Brain microvascular endothelial cell (primary cell): ENCODE measurements around the gene CDH23.

Source experiments
- DNase-seq: peaks from one replicate; pipeline ENCODE4 v3.0.0-alpha.2; 2020
- H3K27ac ChIP-seq: fragments of 250-450 bp; sonication (Bioruptor Pico); 2 replicates; pipeline ENCODE4 v1.5.1; 2020; ENCODE audit warnings: mild to moderate bottlenecking, moderate library complexity
- H3K27me3 ChIP-seq: fragments of 250-450 bp; sonication (Bioruptor Pico); replicated peaks from 2 replicates; pipeline ENCODE4 v1.5.1; 2020; ENCODE audit warnings: mild to moderate bottlenecking
- H3K36me3 ChIP-seq: fragments of 250-450 bp; sonication (Bioruptor Pico); replicated peaks from 2 replicates; pipeline ENCODE4 v1.5.1; 2020; ENCODE audit warnings: mild to moderate bottlenecking
- H3K4me3 ChIP-seq: 2 replicates; pipeline ENCODE4 v1.5.1; 2011; ENCODE audit warnings: low read depth, mild to moderate bottlenecking, control low read depth, low read length, moderate library complexity
- CTCF ChIP-seq: IDR thresholded peaks from 2 replicates; pipeline ENCODE4 v1.5.1; 2011; ENCODE audit warnings: low read depth, mild to moderate bottlenecking, moderate library complexity, low read length, control low read depth, inconsistent platforms; ENCODE audit errors: missing control alignments
- in situ Hi-C: cut with HindIII; loops from 2 replicates; pipeline ENCODE4 v1.10.0; 2017; ENCODE audit warnings: low sequenced_read_pairs, low pct_ligation_motif_present

Gene CDH23

DNA sequence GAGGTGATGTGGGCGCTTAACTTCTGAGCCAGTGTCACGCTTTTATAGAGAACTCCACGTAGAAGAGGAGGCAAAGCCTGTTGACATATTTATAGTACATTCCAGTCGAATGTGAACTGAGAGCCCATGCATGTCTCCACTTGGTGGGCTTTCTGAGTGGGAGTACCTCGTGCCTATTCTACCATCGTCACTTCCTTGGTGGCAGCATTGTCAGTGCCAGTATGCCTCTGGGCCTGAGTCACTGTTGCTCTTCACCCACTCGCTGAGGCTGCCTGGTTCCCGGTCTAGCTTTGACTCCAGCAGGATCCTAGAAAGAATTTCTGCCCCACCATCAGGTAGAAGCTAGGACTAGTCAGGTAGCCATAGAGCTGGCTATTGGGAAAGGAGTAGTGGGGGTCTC lies 30.0 kb upstream of the CDH23 start:
- H3K4me3 ChIP-seq: no peak overlapping the region
- no peaks in the 10 kb centered on the region for H3K36me3 ChIP-seq
- peaks cover 3% of the 10 kb centered on the region for H3K27me3 ChIP-seq
- H3K27ac ChIP-seq: no peak overlapping the region
- TF ChIP-seq CTCF: no peak
- no peak for DNase-seq
- in situ Hi-C loops: no loop called here

- in situ Hi-C loops: no loop called here
- DNase-seq: no peak
- TF ChIP-seq CTCF: no peak
- no peaks in the 10 kb centered on the region for H3K36me3 ChIP-seq
- peaks cover 3% of the 10 kb centered on the region for H3K27me3 ChIP-seq
- H3K27ac ChIP-seq: no peak overlapping the region
- no peak overlapping the region for H3K4me3 ChIP-seq
Measured at GRCh38 chr10:71367271-71367670, 29.4 kb upstream of the CDH23 start.

DNA sequence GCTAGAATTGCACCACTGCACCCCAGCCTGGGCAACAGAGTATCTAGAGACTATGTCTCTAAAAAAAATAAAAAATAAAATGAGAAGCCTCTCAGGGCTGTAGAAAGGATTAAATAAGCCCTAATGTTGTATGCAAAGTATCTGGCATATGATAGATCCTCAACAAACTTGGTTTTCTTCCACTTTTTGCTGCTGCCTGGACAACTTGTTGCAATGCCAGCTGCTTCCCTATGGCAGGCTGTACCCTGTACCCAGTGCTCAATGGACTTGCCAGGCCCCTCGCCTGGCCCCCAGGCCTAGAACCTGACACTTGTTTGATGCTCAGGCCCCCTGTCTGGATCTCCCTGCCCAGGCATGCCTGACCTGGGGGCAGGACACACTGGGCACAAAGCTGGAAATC lies 28.5 kb upstream of the CDH23 start:
- TF ChIP-seq CTCF: no peak
- Histone ChIP-seq H3K27me3 (peaks cover 5% of the 10 kb centered on the region), H3K4me3 (no peak overlapping the region), H3K36me3 (no peaks in the 10 kb centered on the region), H3K27ac (no peak overlapping the region)
- in situ Hi-C loops: no loop called here
- no peak for DNase-seq

GRCh38 chr10:71368643-71369042 lies 28.1 kb upstream of the CDH23 start:
- no peak for DNase-seq
- H3K27ac ChIP-seq: no peak overlapping the region
- no peak overlapping the region for H3K4me3 ChIP-seq
- H3K36me3 ChIP-seq: no peaks in the 10 kb centered on the region
- in situ Hi-C loops: no loop called here
- H3K27me3 ChIP-seq: peaks cover 6% of the 10 kb centered on the region
- peak; percentile 26 for TF ChIP-seq CTCF

DNA sequence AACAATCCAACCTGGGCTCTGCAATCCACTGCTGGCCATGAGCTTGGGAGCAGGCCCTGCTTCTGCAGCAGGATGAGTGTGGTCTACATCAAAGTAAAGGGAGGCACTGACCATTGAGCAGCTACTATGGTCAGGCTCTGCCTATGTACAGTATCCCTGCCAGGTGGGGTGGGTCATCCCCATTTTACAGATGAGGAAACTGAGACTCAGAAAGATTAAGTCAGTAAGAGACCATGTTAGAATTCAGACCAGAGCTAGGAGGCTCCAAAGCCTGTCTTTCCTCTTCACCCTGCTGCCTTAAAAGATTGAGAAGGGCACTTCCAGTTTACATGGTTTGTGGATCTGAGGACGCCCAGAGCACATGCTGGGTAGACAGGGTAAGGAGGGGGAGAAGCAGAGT lies 27.1 kb upstream of the CDH23 start:
- in situ Hi-C loops: no loop called here
- Histone ChIP-seq H3K4me3 (no peak overlapping the region), H3K27me3 (peaks cover 6% of the 10 kb centered on the region), H3K36me3 (no peaks in the 10 kb centered on the region), H3K27ac (no peak overlapping the region)
- no peak for TF ChIP-seq CTCF
- no peak for DNase-seq

GRCh38 chr10:71370031-71370430 lies 26.7 kb upstream of the CDH23 start:
- no peak overlapping the region for H3K27ac ChIP-seq
- TF ChIP-seq CTCF: no peak
- H3K27me3 ChIP-seq: peaks cover 6% of the 10 kb centered on the region
- no peak overlapping the region for H3K4me3 ChIP-seq
- no peak for DNase-seq
- no peaks in the 10 kb centered on the region for H3K36me3 ChIP-seq
- in situ Hi-C loops: no loop called here
